Measurements from ENCODE around the gene ABCB6.

- TF ChIP-seq POLR2A (IDR thresholded peaks at IDR 0.05) (no peak), CTCF (IDR thresholded peaks at IDR 0.05) (no peak)
Observed at GRCh38 chr2:219210196-219210885, 8.4 kb downstream of the ABCB6 start.

Data from tibial nerve (tissue), 3 donors.